Mesenchymal stem cell (in vitro differentiated cells and primary cell): ENCODE results near the gene ARID1B.

Experiments used
- DNase-seq: peaks from one replicate; pipeline ENCODE4 v3.0.0-alpha.2; 2013
- H2AFZ ChIP-seq: one replicate; pipeline ENCODE4 v1.6.1; 2013; ENCODE audit warnings: low read depth, mild to moderate bottlenecking, control low read depth, inconsistent platforms, low read length, moderate library complexity
- H2AK5ac ChIP-seq: 2 replicates; pipeline ENCODE4 v1.6.1; 2013; ENCODE audit warnings: low read length, moderate library complexity, mild to moderate bottlenecking, inconsistent platforms; ENCODE audit not compliant: severe bottlenecking
- H2BK120ac ChIP-seq: one replicate; pipeline ENCODE4 v1.6.1; 2013; ENCODE audit warnings: low read depth, mild to moderate bottlenecking, inconsistent platforms, low read length, moderate library complexity
- H2BK12ac ChIP-seq, 2 experiments: one replicate each; pipeline ENCODE4 v1.6.1; 2013; ENCODE audit warnings: inconsistent platforms in 2 of 2, low read length in 2 of 2, mild to moderate bottlenecking in 2 of 2, moderate library complexity in 2 of 2, control low read depth in 1 of 2
- H2BK15ac ChIP-seq: one replicate; pipeline ENCODE4 v1.6.1; 2013; ENCODE audit warnings: mild to moderate bottlenecking, low read depth, inconsistent platforms; ENCODE audit not compliant: poor library complexity, severe bottlenecking
- H2BK5ac ChIP-seq: 2 replicates; pipeline ENCODE4 v1.6.1; 2013; ENCODE audit warnings: low read depth, mild to moderate bottlenecking, low read length, control low read depth, inconsistent platforms; ENCODE audit not compliant: poor library complexity, severe bottlenecking
- H3K14ac ChIP-seq, 2 experiments: one replicate each; pipeline ENCODE4 v1.6.1; 2013; ENCODE audit warnings: inconsistent platforms in 2 of 2, low read length in 2 of 2, control low read depth in 1 of 2, mild to moderate bottlenecking in 1 of 2, moderate library complexity in 1 of 2
- H3K18ac ChIP-seq, 2 experiments: one replicate each; pipeline ENCODE4 v1.6.1; 2013; ENCODE audit warnings: inconsistent platforms in 2 of 2, low read length in 2 of 2, control low read depth in 1 of 2, low read depth in 1 of 2, mild to moderate bottlenecking in 1 of 2
- H3K23ac ChIP-seq, 2 experiments: one replicate each; pipeline ENCODE4 v1.6.1; 2013; ENCODE audit warnings: inconsistent platforms in 2 of 2, low read length in 2 of 2, mild to moderate bottlenecking in 2 of 2, moderate library complexity in 2 of 2, control low read depth in 1 of 2
- H3K27ac ChIP-seq: 2 replicates; pipeline ENCODE4 v1.5.1; 2013; ENCODE audit warnings: mild to moderate bottlenecking, moderate library complexity, low read length, control low read depth, inconsistent platforms; ENCODE audit not compliant: poor library complexity, severe bottlenecking
- H3K27me3 ChIP-seq, 2 experiments: 2 replicates each; pipeline versions ENCODE4 v1.6.1 to v1.7.0; 2013; ENCODE audit warnings: low read length in 2 of 2, mild to moderate bottlenecking in 2 of 2, moderate library complexity in 2 of 2, control low read depth in 1 of 2, inconsistent platforms in 1 of 2; ENCODE audit not compliant: control insufficient read depth in 1 of 2, insufficient read depth in 1 of 2
- H3K36me3 ChIP-seq, 2 experiments: 2 replicates each; pipeline versions ENCODE4 v1.6.1 to v1.7.0; 2013; ENCODE audit warnings: low read length in 2 of 2, control low read depth in 1 of 2, inconsistent platforms in 1 of 2, low read depth in 1 of 2, mild to moderate bottlenecking in 1 of 2; ENCODE audit not compliant: insufficient read depth in 2 of 2, control insufficient read depth in 1 of 2
- H3K4ac ChIP-seq, 2 experiments: one replicate each; pipeline ENCODE4 v1.6.1; 2013; ENCODE audit warnings: inconsistent platforms in 2 of 2, low read length in 2 of 2, mild to moderate bottlenecking in 2 of 2, moderate library complexity in 2 of 2, control low read depth in 1 of 2, low read depth in 1 of 2
- H3K4me1 ChIP-seq: 2 replicates; pipeline ENCODE4 v1.6.1; 2013; ENCODE audit warnings: low read depth, low read length, control low read depth; ENCODE audit not compliant: control insufficient read depth, insufficient read depth
- H3K4me2 ChIP-seq: 2 replicates; pipeline ENCODE4 v1.6.1; 2013; ENCODE audit warnings: low read length, mild to moderate bottlenecking, inconsistent platforms; ENCODE audit not compliant: poor library complexity, severe bottlenecking
- H3K4me3 ChIP-seq, 2 experiments: 2 replicates each; pipeline versions ENCODE4 v1.5.1 to v1.7.0; 2013; ENCODE audit warnings: low read length in 2 of 2, mild to moderate bottlenecking in 2 of 2, control low read depth in 1 of 2, low read depth in 1 of 2; ENCODE audit not compliant: insufficient read depth in 1 of 2
- H3K79me1 ChIP-seq: replicated peaks from 2 replicates; pipeline ENCODE4 v1.6.1; 2013; ENCODE audit warnings: mild to moderate bottlenecking, control low read depth, low read length, inconsistent platforms; ENCODE audit not compliant: poor library complexity, severe bottlenecking
- H3K9ac ChIP-seq: 2 replicates; pipeline ENCODE4 v1.7.0; 2013; ENCODE audit warnings: mild to moderate bottlenecking, low read length, moderate library complexity
- H3K9me3 ChIP-seq: 2 replicates; pipeline ENCODE4 v1.7.0; 2013; ENCODE audit warnings: mild to moderate bottlenecking, low read length; ENCODE audit not compliant: control insufficient read depth
- H4K8ac ChIP-seq: one replicate; pipeline ENCODE4 v1.6.1; 2013; ENCODE audit warnings: inconsistent platforms, mild to moderate bottlenecking, low read length, moderate library complexity
- H4K91ac ChIP-seq: one replicate; pipeline ENCODE4 v1.6.1; 2013; ENCODE audit warnings: mild to moderate bottlenecking, low read length, inconsistent platforms
- WGBS: methylation state at CpG from one replicate; pipeline ENCODE4 v1.1.7; 2013; ENCODE audit warnings: mixed read lengths; 5-methylcytosine and 5-hydroxymethylcytosine counted together

Gene ARID1B

GRCh38 chr6:156868385-156868784 is 91.2 kb downstream of the ARID1B start:
- Histone ChIP-seq H3K9ac (no peak overlapping the region), H2BK120ac (no peak overlapping the region), H3K23ac (no peak overlapping the region), H4K8ac (no peak overlapping the region), H2AFZ (no peak overlapping the region), H4K91ac (no peak overlapping the region), H3K27me3 (no peaks in the 10 kb centered on the region), H3K4ac (no peak overlapping the region), H2BK5ac (no peak overlapping the region), H2BK12ac (no peak overlapping the region), H2AK5ac (no peak overlapping the region), H3K4me1 (peaks cover 12% of the 10 kb centered on the region), H3K9me3 (no peaks in the 10 kb centered on the region), H3K4me2 (no peak overlapping the region), H3K79me1 (peaks cover 24% of the 10 kb centered on the region), H3K36me3 (peaks cover 3 to 4% of the 10 kb centered on the region in 2 experiments), H2BK15ac (no peak overlapping the region), H3K14ac (no peak overlapping the region), H3K18ac (no peak overlapping the region), H3K4me3 (no peak overlapping the region), H3K27ac (no peak overlapping the region)
- 92% methylated on average over 2 of the region's 3 CpGs for WGBS
- no peak for DNase-seq

- Histone ChIP-seq H3K9ac (no peak overlapping the region), H3K79me1 (peaks cover 31% of the 10 kb centered on the region), H3K9me3 (no peaks in the 10 kb centered on the region), H3K4ac (peak overlapping the region in 1 of 2 experiments; percentile 47), H3K27me3 (no peaks in the 10 kb centered on the region), H2AFZ (no peak overlapping the region), H3K14ac (no peak overlapping the region), H2BK15ac (no peak overlapping the region), H3K36me3 (peaks cover 4 to 6% of the 10 kb centered on the region in 2 experiments), H3K18ac (peak overlapping the region in 1 of 2 experiments; percentile 13), H4K8ac (peak overlapping the region; percentile 8), H2BK12ac (peak overlapping the region in 1 of 2 experiments; percentile 10), H2BK120ac (no peak overlapping the region), H3K4me3 (no peak overlapping the region), H3K4me1 (peaks cover 12% of the 10 kb centered on the region), H2BK5ac (no peak overlapping the region), H3K27ac (no peak overlapping the region), H4K91ac (no peak overlapping the region), H3K4me2 (no peak overlapping the region), H3K23ac (no peak overlapping the region), H2AK5ac (no peak overlapping the region)
- DNase-seq: no peak
- 53% methylated on average over 13 of the region's 13 CpGs for WGBS
Observed at GRCh38 chr6:156869980-156870398, 92.8 kb downstream of the ARID1B start.

- H3K36me3 ChIP-seq: peaks cover 4 to 6% of the 10 kb centered on the region in 2 experiments
- peak overlapping the region in 1 of 2 experiments; percentile 16 for H3K18ac ChIP-seq
- no peak overlapping the region for H2AK5ac ChIP-seq
- H3K27me3 ChIP-seq: no peaks in the 10 kb centered on the region
- no peak overlapping the region for H2BK5ac ChIP-seq
- no peak overlapping the region for H2BK15ac ChIP-seq
- no peak overlapping the region for H3K4ac ChIP-seq
- no peak overlapping the region for H3K4me3 ChIP-seq
- H4K8ac ChIP-seq: no peak overlapping the region
- H3K4me1 ChIP-seq: peaks cover 10% of the 10 kb centered on the region
- no peak for DNase-seq
- H3K9me3 ChIP-seq: no peaks in the 10 kb centered on the region
- no peak overlapping the region for H3K14ac ChIP-seq
- H2BK120ac ChIP-seq: no peak overlapping the region
- H2BK12ac ChIP-seq: no peak overlapping the region
- H3K23ac ChIP-seq: no peak overlapping the region
- peaks cover 29% of the 10 kb centered on the region for H3K79me1 ChIP-seq
- no peak overlapping the region for H2AFZ ChIP-seq
- H3K4me2 ChIP-seq: no peak overlapping the region
- WGBS: 75% methylated on average over 3 of the region's 5 CpGs
- H4K91ac ChIP-seq: no peak overlapping the region
- no peak overlapping the region for H3K9ac ChIP-seq
- no peak overlapping the region for H3K27ac ChIP-seq
Observed at GRCh38 chr6:156870924-156871539, 93.9 kb downstream of the ARID1B start.

- H3K9ac ChIP-seq: no peak overlapping the region
- peaks cover 34% of the 10 kb centered on the region for H3K79me1 ChIP-seq
- no peak overlapping the region for H2BK120ac ChIP-seq
- H3K9me3 ChIP-seq: no peaks in the 10 kb centered on the region
- no peak overlapping the region for H4K8ac ChIP-seq
- no peak overlapping the region for H3K18ac ChIP-seq
- no peak overlapping the region for H2BK15ac ChIP-seq
- H3K4me3 ChIP-seq: no peak overlapping the region
- no peak overlapping the region for H3K14ac ChIP-seq
- H2AK5ac ChIP-seq: no peak overlapping the region
- H3K4me1 ChIP-seq: peaks cover 10% of the 10 kb centered on the region
- peaks cover 4 to 6% of the 10 kb centered on the region in 2 experiments for H3K36me3 ChIP-seq
- H3K4me2 ChIP-seq: no peak overlapping the region
- H3K27me3 ChIP-seq: no peaks in the 10 kb centered on the region
- WGBS: 98% methylated on average over 5 of the region's 8 CpGs
- H3K23ac ChIP-seq: no peak overlapping the region
- H4K91ac ChIP-seq: no peak overlapping the region
- no peak overlapping the region for H3K27ac ChIP-seq
- H2AFZ ChIP-seq: no peak overlapping the region
- no peak for DNase-seq
- H2BK12ac ChIP-seq: no peak overlapping the region
- no peak overlapping the region for H3K4ac ChIP-seq
- no peak overlapping the region for H2BK5ac ChIP-seq
Observed at GRCh38 chr6:156872903-156873302, 95.7 kb downstream of the ARID1B start.
